ENCODE measurements around the gene GFI1. TPM values are rescaled to one million over a fixed set of nuclear protein-coding genes. Genes with fewer than 3 reads are reported as not detected.
"Not testable (repeated sequence)": the region's sequence is repeated elsewhere in the genome, so short reads cannot be mapped to it uniquely, and the experiment has no call there.

GFI1 gene
- total RNA-seq, 1 donor from 2014 or later: 0.05 TPM

DNA sequence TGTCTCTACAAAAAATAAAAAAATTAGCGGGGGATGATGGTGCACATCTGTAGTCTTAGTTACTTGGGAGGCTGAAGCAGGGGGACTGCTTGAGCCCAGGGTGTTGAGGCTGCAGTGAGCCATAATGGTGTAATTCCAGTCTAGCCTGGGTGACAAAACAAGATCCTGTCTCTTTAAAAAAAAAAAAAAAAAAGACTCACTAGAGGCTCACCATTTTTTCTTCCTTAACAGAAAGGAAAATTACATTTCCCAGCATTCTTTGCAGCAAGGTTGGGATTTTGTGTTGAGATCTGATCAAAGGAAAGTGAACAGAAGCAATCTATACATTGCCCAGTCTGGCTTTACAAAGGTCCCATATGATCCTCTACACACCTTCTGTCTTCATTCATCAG, 21.5 kb downstream of the GFI1 start:
- DNase-seq (ENCODE audit: low read depth): no peak

DNA sequence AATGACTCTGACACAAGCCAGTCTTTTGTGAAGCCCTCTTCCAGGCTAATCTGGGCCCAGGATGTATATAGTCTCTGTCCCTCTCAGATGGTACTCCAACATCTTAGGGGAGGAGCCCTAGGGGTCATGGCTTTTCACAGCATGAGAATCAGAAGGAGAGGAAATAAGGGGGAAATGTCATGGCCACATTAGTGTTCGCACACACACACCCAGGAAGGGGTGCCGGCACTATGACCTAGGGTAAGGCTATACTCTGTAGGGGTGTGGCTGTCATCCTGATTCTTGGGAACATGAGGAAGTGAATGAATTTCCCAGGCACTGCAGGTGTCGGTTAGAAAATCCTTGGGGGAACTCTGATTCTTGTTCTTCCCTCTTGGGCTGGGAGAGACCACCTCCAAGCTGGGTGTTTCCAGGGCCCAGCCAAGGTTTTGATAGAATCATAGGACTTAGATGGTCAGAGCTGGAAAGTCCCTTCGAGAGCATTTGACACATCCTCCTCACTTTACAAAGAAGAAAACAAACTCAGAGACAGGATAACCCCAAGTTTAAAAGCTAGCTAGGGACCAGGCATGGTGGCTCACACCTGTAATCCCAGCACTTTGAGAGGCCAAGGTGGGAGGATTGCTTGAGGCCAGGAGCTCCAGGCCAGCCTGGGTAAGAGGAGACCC, 22.0 kb downstream of the GFI1 start:
- no peak for DNase-seq (ENCODE audit: low read depth)

DNA sequence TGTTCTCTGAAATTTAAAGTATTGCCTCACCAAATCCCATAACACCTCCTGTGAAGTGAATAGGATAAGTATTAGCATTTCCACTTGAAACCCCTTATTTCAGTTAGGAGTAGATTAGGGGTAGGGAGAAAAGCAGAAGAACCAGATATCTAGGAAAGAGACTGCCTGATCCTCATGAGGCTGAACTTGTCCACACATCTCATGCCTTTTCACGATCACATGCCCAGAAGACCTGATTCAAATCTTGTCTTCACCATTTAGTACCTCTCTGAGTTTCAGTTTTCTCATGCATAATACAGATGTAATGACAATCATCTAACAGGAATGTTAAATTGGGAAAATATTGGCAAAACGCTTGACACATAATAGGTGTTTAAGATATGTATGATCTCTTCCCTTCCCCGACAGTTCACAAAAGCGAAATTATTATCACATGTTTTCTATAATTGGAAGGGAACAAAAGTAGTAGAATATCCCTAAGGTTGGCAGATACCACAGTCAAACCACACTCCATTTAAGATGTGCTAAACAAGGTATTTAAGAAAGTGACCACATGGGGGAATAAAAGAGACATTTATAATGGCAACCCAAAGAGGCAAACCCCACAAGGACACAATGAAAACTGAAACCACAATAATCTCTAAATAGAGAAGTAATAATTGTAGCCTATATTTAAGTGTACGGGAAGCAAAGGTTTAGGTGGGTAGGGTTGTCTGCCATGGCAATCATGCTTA, 25.2 kb downstream of the GFI1 start:
- DNase-seq (ENCODE audit: low read depth): no peak

DNA sequence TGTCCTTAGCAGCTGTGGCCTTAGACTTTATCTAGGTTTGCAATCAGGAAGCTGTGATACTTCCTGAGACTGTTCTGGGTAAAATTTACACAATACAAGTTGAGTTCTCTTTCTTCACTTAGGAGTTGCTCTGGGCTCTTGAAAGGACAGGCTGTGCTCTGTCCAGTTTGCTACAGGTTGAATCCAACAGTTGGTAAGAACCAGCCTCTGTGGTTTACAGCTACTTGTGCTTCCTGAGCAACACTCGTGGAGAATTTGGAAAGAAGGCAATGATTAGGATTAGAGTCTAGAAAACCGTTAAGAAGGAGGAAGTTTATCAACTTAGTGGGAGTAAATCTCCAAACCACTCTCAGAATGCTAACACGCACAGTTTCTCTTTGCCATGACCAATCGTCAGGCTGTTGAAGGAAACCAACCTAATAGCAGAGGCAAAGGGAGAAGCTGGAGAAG, 26.8 kb downstream of the GFI1 start:
- DNase-seq (ENCODE audit: low read depth): no peak

DNA sequence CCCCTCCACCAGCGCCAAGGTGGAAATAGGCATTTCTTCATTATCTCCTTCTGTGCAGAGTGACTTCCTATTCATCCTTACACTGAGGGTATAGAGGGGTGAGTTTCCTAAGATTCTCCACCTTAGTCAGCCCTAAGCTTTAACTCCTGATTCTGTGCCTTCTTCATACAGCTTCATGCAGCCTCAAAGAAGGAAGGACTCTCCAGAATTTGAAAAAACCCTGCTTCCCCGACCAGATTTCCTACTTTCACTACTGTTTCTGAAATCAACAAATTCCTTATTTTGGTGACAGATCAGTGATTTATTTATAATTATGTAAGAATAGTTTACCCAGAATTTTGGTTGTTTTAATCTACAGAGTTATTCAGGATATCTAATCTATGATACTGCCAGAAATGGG, 28.6 kb downstream of the GFI1 start:
- DNase-seq (ENCODE audit: low read depth): no peak

DNA sequence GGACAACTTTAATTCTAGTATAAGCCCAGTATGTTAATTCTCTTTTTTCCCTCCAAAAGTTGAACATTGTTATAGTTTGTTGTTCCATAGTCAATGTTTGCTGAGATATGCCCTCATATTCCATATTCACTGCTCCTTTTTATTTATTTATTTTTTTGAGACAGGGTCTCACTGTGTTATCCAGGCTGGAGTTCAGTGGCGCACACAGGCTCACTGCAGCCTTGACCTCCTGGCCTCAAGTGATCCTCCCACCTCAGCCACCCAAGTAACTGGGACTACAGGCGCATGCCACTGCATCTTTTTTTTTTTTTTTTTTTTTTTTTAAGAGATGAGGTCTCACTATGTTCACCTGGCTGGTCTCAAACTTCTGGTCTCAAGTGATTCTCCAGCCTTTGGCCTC, 38.7 kb downstream of the GFI1 start:
- DNase-seq (ENCODE audit: low read depth): no peak

DNA sequence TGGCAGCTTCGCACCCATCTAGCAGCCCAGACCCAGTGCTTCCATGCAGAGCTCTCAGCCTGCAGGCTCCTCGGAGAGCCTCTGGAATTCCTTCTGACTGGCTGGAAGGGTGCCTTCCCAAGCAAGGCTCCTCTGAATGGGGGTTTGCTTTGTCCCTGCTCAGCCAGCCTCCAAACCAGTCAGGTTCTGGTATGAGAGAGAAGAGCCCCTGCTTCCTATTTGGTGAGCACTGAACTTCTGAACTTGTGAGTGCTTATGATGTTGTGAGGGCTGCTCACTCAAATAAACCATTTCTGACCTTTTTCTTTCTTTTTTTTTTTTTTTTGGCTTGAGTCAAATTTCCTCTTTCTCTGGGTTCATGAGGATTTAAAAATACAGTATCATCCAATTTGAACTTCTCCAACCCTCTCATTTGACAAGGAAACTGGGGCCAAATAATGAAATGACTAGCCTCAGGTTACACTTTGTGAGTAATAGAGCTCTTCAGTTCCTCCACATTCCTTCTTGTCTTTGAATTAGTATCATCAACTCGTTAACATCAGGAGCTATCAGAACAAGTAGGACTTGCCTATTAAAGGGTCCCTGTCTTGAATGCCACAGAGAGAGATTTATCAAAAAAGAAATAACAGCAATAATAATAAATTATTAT, 39.6 kb downstream of the GFI1 start:
- no peak for DNase-seq (ENCODE audit: low read depth)

DNA sequence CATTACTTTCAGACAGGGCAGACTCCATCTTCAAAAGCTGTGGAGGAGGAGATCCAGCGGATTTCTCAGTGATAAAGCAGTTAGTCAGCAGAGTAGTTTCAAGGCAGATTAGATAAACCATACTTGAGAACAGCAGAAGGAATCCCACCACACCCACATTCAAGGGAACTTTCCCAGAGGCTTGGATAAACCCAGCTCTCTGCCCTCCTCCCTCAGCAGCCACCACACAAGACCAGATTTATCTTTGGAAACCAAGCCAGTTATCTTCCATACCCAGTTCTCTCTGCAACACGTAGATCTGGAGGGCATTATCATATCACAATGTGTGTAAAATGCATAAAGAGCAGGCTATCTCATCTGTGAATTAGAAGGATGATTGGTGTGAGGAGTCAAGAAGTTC, 40.2 kb downstream of the GFI1 start:
- no peak for DNase-seq (ENCODE audit: low read depth)

DNA sequence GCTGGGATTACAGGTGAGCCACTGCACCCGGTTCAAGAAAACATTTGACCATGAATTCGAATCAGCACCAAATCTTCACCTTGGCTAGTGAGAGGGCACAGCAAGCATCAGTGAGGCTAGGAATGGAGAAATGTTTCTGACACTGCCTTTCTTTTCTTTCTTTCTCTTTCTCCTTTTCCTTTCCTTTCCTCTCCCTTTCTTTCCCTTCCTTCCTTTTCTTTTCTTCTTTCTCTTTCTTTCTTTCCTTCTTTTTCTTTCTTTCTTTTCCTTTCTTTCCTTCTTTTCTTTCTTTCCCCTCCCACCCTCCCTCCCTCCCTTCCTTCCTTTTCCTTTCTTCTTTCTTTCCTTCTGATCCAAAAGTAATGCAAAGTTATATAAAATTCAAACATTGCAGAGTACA, 40.9 kb downstream of the GFI1 start:
- DNase-seq (ENCODE audit: low read depth): no peak

DNA sequence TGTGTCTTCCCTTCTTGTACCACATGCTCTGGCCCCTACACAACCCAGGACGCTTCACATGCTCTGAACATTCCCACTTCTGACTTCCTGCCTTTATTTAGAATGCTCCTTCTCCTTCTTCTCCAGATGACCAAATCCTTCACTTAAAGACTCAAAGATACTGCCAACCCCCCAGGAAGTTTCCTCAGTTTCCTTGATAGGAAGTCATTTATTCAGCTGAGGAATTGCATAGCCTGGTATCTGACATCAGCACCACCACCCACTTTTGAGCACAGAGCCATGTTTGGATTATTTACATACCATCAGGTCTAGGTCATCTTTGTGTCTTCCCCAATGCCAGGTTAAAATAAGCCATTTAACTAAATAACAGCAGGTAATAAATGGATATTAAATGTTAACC, 42.4 kb downstream of the GFI1 start:
- no peak for DNase-seq (ENCODE audit: low read depth)

DNA sequence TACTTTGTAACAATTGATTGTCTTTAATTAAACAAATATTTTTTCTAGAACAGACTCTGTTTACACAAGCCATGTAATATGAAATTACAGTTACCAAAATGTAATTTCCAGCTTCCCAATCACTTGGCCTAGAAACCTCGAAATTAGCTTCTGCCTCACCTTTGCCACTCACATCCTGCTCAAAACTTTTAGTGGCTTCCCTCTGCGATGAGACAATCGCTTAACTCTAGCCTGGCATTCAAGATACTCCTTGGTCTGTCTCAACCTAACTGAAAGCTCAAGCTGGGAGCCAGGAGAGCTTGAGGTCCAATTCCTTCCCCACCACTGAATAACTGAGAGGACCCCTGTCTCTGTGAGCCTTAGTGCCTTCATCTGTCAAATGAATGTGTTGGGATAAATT, 42.8 kb downstream of the GFI1 start:
- DNase-seq (ENCODE audit: low read depth): no peak

DNA sequence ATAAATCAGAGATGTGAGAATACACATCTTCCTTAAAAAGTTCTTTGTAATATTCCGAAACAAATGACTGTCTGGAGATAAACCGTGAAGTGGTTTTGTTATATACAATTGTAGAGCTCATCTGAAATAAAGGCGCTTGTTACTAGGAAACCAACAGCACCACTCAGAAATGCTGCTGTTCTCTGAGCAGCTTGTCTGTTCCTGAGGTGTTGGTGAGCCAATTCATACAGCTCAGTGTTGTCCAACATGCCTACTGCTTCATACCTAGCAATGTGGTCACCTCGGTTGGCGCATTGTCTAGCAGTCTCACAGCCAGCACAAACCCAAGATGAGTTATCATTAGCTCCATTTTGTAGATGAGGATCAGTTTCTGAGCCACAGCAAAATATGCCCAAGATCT, 44.4 kb downstream of the GFI1 start:
- DNase-seq (ENCODE audit: low read depth): no peak

DNA sequence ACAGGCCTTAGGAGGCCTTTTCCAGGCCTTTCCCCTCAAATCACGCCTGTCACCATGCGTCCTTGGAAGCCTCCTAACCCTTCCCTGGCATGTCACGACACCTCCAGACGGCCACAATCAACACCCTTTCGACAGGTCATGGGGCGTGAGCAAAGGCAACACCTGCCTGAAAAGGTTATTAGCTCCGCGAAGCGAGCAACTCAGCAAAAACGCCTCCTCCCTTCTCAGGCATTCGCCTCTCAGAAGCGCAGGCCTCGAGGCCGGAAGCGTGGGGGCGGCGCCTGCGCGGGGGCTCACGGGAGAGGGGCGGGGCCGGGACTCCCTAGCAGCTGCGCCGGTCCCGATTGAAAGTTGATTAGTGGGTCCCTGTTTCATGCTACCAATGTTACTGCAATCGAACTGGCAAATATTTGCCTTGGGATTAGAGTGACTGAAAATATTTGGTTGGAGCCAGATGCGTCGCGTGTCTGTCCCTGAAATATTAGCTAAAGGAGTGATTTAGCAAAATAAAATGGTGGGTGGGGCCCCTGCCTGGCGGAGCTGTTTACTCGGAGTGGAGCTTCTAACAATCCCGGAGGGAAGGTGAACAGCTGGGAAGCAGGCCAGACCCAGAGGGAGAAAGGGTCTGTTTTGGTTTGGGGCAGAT, 44.9 kb downstream of the GFI1 start:
- DNase-seq (ENCODE audit: low read depth): no peak

DNA sequence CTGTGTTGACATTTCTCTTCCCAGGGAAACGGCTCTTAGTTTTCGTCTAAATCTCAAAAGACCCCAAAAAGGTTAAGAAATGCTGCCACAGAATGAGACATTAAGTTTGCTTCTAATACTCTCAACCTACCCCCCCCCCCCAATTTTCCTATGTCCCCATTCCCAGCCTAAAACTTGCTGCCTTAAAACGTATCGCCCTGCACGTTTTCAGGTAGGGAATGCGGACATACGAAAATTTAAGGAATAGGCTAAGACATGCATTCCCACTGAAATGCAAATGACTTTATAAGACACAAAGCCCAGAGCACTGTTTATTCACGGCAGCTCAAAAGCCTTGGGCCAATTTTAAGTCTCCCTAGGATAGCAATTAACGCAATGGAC, 45.4 kb downstream of the GFI1 start:
- no peak for DNase-seq (ENCODE audit: low read depth)

DNA sequence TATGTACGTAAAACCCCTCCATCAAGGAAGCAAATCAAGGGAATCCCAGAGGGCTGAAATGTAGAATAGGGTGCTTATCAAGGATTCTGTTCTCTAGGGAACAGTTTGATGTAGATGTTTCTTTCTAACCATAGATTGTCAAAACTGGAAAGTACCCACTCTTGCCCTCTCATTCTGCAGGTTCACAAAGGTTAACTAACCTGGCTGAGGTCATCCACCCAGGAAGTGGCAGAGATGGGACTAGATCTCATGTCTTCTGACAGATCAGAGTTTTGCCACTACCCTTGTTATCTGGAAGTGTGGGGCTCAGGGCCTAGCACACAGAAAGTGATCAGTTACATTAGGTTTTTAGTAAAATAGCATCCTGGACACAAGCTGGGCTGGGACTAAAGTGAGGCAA, 47.4 kb downstream of the GFI1 start:
- DNase-seq (ENCODE audit: low read depth): no peak

DNA sequence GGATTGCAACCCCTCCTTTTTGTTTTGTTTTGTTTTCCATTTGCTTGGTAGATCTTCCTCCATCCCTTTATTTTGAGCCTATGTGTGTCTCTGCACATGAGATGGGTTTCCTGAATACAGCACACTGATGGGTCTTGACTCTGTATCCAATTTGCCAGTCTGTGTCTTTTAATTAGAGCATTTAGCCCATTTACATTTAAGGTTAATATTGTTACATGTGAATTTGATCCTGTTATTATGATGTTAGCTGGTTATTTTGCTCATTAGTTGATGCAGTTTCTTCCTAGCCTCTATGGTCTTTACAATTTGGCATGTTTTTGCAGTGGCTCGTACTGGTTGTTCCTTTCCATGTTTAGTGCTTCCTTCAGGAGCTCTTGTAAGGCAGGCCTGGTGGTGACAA, 52.2 kb downstream of the GFI1 start:
- not testable (repeated sequence) for DNase-seq (ENCODE audit: low read depth)

DNA sequence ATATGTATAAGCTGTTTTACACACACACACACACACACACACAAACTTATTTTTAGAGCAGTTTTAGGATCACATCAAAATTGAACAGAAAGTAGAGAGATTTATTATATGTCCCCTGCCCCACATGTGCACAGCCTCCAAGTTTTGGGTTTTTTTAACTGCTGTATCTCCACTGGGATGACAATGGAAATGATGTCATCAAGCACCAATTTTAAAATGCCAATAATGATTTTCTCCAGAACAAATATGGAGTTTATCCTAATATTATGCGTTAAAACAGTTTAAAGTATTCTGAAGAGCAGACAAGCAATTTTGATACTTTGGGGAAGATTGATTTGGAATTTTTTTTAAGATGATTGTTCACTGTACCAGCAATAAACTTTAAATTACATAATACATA, 56.7 kb downstream of the GFI1 start:
- no peak for DNase-seq (ENCODE audit: low read depth)

DNA sequence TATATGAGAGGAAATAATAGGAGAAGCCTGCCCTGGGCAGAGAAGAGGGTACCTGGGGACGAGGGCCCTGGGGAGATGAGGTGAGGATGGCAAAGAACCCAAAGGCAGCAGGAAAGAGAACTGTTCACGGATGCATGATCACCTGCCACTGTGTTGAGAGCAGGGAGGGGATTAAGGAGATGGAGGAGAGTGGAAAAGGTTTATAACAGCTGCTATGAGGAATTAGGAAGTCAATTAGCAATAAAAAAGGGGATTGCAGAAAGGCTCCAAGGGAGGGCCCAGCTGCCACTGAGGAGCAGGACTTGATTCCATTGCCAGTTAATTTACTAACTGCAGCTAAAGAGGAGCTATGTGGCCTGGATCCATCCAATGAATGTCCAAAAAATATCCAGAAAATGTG, 61.1 kb downstream of the GFI1 start:
- DNase-seq (ENCODE audit: low read depth): no peak

Data from renal cortical epithelial cell (primary cell).